ENCODE results near the gene PALLD. TPM values are rescaled to one million over a fixed set of nuclear protein-coding genes. Genes with fewer than 3 reads are reported as not detected.

PALLD gene
- polyA plus RNA-seq, 1 donor (not counting 4 experiments of a cell fraction or from before 2014, with no cell fraction given), result 136 TPM

GRCh38 chr4:168781341-168781740 lies 284.5 kb downstream of the PALLD start:
- Histone ChIP-seq H3K27ac (ENCODE audit: control insufficient read depth, insufficient read depth, low read length) (no peak overlapping the region), H3K9me3 (ENCODE audit: control insufficient read depth, low read depth, low read length) (no peaks in the 10 kb centered on the region), H3K4me3 (ENCODE audit: control insufficient read depth in 2 of 3, extremely low read depth in 1 of 3, insufficient read depth in 2 of 3, low read depth in 1 of 3, low read length in 3 of 3) (no peak overlapping the region), H2AFZ (ENCODE audit: control insufficient read depth, low read length) (no peak overlapping the region), H3K36me3 (ENCODE audit: control insufficient read depth in 2 of 2, extremely low read depth in 1 of 2, insufficient read depth in 2 of 2, low read length in 2 of 2) (no peaks in the 10 kb centered on the region), H3K4me1 (ENCODE audit: control insufficient read depth, extremely low read depth, insufficient read depth, low read length) (peaks cover 17% of the 10 kb centered on the region), H3K9ac (ENCODE audit: control insufficient read depth, extremely low read depth, insufficient read depth, low read length) (no peak overlapping the region), H3K79me2 (ENCODE audit: control insufficient read depth, insufficient read depth, low read length) (no peaks in the 10 kb centered on the region), H3K27me3 (ENCODE audit: control insufficient read depth, extremely low read depth, insufficient read depth, low read length) (no peaks in the 10 kb centered on the region), H3K4me2 (ENCODE audit: control insufficient read depth, extremely low read depth, insufficient read depth, low read depth, low read length) (no peak overlapping the region), H3K9me1 (ENCODE audit: control insufficient read depth, extremely low read depth, insufficient read depth, low read length) (no peaks in the 10 kb centered on the region), H4K20me1 (ENCODE audit: control insufficient read depth, extremely low read depth, insufficient read depth, low read length) (no peaks in the 10 kb centered on the region)
- TF ChIP-seq EZH2 (IDR thresholded peaks at IDR 0.05; ENCODE audit: low read length) (no peak), CTCF (optimal IDR thresholded peaks at IDR 0.05 in 1 of 3, IDR thresholded peaks at IDR 0.05 in 1 of 3, conservative IDR thresholded peaks at IDR 0.05 in 1 of 3; ENCODE audit: extremely low read depth in 1 of 3, insufficient read depth in 2 of 3, low read length in 3 of 3) (no peak)
- dilution Hi-C loops (cut with MboI; ENCODE audit: extremely low pct_ligation_motif_present, low sequenced_read_pairs), result no loop called here
- FAIRE-seq, result no peak
- DNase-seq (ENCODE audit: low read depth, low spot score), result no peak

DNA sequence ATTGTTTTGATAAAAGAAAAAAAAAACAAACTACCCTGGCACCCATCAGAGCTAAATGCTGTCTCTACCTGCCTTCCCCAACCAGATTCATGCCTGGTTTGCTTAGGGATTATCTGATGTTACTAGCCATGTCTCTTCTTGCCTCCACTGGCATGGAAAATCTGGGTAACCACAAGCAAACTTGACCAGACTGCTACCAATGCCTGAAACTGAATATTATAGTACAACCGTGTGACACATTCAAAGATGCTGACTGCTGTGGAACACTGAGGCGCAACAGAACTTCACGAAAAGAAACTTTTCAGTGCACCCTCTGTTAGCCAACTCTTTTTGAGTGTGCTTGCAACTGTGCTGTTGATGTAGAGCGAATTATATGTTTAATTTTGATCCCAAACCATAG lies 285.1 kb downstream of the PALLD start:
- TF ChIP-seq EZH2 (IDR thresholded peaks at IDR 0.05; ENCODE audit: low read length) (no peak), CTCF (optimal IDR thresholded peaks at IDR 0.05 in 1 of 3, IDR thresholded peaks at IDR 0.05 in 1 of 3, conservative IDR thresholded peaks at IDR 0.05 in 1 of 3; ENCODE audit: extremely low read depth in 1 of 3, insufficient read depth in 2 of 3, low read length in 3 of 3) (no peak)
- H3K27ac ChIP-seq (ENCODE audit: control insufficient read depth, insufficient read depth, low read length), result no peak overlapping the region
- no peak overlapping the region for H3K9ac ChIP-seq (ENCODE audit: control insufficient read depth, extremely low read depth, insufficient read depth, low read length)
- no peak overlapping the region for H2AFZ ChIP-seq (ENCODE audit: control insufficient read depth, low read length)
- no peaks in the 10 kb centered on the region for H3K9me3 ChIP-seq (ENCODE audit: control insufficient read depth, low read depth, low read length)
- no peak overlapping the region for H3K4me3 ChIP-seq (ENCODE audit: control insufficient read depth in 2 of 3, extremely low read depth in 1 of 3, insufficient read depth in 2 of 3, low read depth in 1 of 3, low read length in 3 of 3)
- no peaks in the 10 kb centered on the region for H3K79me2 ChIP-seq (ENCODE audit: control insufficient read depth, insufficient read depth, low read length)
- no peak overlapping the region for H3K4me2 ChIP-seq (ENCODE audit: control insufficient read depth, extremely low read depth, insufficient read depth, low read depth, low read length)
- no peaks in the 10 kb centered on the region for H3K9me1 ChIP-seq (ENCODE audit: control insufficient read depth, extremely low read depth, insufficient read depth, low read length)
- FAIRE-seq (peak; percentile 58), DNase-seq (ENCODE audit: low read depth, low spot score) (no peak)
- H4K20me1 ChIP-seq (ENCODE audit: control insufficient read depth, extremely low read depth, insufficient read depth, low read length), result no peaks in the 10 kb centered on the region
- dilution Hi-C loops (cut with MboI; ENCODE audit: extremely low pct_ligation_motif_present, low sequenced_read_pairs), result no loop called here
- peaks cover 17% of the 10 kb centered on the region for H3K4me1 ChIP-seq (ENCODE audit: control insufficient read depth, extremely low read depth, insufficient read depth, low read length)
- H3K36me3 ChIP-seq (ENCODE audit: control insufficient read depth in 2 of 2, extremely low read depth in 1 of 2, insufficient read depth in 2 of 2, low read length in 2 of 2), result no peaks in the 10 kb centered on the region
- H3K27me3 ChIP-seq (ENCODE audit: control insufficient read depth, extremely low read depth, insufficient read depth, low read length), result no peaks in the 10 kb centered on the region

All from keratinocyte (primary cell).